ENCODE results near the gene LRRC15. TPM values are rescaled to one million over a fixed set of nuclear protein-coding genes. Genes with fewer than 3 reads are reported as not detected.

The LRRC15 gene
- total RNA-seq, 1 experiment from 2014 or later, result 0.08 TPM

DNA sequence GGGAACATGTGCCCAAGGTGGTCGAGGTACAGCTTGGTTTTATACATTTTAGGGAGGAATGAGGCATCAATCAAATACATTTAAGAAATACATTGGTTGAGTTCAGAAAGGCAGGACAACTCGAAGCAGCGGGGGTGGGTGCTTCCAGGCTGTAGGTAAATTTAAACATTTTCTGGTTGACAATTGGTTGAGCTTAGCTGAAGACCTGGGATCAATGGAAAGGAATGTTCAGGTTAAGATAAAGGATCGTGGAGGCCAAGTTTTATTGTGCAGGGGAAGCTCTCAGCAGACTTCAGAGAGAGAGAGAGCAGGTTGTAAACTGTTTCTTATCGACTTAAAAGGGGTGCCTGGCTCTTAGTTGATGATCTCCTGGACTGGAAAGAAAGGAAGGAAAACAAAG, 29.7 kb downstream of the LRRC15 start:
- H3K27ac ChIP-seq, result no peak overlapping the region
- H3K4me1 ChIP-seq, result 0 out of 2 replicates have a peak, but pooled peaks cover 2% of the 10 kb centered on the region
- no peaks in the 10 kb centered on the region for H3K9me3 ChIP-seq (replicated peaks)
- H3K27me3 ChIP-seq, result no peaks in the 10 kb centered on the region
- DNase-seq, result no peak
- no peaks in the 10 kb centered on the region for H3K36me3 ChIP-seq
- no peak overlapping the region for H3K4me3 ChIP-seq

DNA sequence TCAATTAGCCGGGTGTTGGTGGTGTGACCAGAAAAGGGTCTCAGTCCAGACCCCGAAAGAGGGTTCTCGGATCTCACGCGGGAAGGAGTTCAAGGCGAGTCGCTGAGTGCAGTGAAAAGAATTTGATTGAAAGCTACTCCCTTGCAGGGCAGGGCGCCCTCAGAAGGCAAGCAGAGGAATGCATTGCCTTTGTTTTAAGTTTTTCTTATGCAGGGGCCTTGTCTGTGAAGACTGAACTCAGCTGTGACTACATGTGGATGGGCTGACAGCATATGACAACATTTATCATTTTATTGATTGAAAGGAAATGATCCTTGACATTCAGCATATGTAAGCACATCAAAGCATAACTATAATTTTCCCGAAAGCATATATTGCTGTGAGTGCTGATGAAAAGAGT, 30.2 kb downstream of the LRRC15 start:
- H3K9me3 ChIP-seq (replicated peaks), result no peaks in the 10 kb centered on the region
- no peak overlapping the region for H3K27ac ChIP-seq
- H3K36me3 ChIP-seq, result no peaks in the 10 kb centered on the region
- DNase-seq, result no peak
- no peak overlapping the region for H3K4me3 ChIP-seq
- H3K4me1 ChIP-seq, result 0 out of 2 replicates have a peak, but pooled peaks cover 2% of the 10 kb centered on the region
- no peaks in the 10 kb centered on the region for H3K27me3 ChIP-seq

DNA sequence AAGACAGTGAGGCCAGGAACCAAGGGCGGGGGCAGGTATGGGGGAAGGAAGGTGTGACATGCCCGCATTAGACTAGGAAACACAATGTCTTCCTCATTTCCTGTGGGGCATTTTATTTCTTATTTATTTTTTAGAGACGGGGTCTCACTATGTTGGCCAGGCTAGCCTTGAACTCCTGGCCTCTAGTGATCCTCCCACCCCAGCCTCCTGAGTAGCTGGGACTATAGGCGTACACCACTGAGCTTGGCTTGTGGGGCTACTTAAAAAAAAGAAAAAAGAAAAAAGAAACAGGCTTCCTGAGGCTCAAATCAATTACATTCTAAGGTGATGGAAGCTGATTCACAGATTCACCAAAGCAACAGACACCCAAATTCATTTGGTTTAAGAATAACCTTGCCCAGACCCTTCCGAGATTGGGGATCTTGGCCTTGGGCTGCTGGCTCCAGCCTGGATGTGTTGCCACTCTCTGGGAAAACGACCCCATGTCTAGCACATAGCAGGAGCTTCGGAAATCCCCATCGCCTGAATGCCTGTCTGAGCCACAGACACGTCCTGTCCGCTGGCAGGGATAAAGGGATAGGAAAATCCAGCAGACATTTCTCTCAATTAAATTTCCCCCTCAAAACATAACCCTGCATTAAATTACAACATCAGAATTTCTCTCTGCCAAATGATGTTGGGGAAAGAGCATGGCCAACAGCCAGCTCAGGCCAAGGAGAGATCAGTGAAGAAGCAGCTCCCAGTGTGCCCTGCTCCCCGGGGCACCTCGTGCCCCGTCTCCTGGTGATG, 31.4 kb downstream of the LRRC15 start:
- DNase-seq, result no peak
- Histone ChIP-seq H3K27ac (no peak overlapping the region), H3K36me3 (no peaks in the 10 kb centered on the region), H3K4me3 (no peak overlapping the region), H3K27me3 (no peaks in the 10 kb centered on the region), H3K4me1 (no peaks in the 10 kb centered on the region), H3K9me3 (replicated peaks) (no peaks in the 10 kb centered on the region)

DNA sequence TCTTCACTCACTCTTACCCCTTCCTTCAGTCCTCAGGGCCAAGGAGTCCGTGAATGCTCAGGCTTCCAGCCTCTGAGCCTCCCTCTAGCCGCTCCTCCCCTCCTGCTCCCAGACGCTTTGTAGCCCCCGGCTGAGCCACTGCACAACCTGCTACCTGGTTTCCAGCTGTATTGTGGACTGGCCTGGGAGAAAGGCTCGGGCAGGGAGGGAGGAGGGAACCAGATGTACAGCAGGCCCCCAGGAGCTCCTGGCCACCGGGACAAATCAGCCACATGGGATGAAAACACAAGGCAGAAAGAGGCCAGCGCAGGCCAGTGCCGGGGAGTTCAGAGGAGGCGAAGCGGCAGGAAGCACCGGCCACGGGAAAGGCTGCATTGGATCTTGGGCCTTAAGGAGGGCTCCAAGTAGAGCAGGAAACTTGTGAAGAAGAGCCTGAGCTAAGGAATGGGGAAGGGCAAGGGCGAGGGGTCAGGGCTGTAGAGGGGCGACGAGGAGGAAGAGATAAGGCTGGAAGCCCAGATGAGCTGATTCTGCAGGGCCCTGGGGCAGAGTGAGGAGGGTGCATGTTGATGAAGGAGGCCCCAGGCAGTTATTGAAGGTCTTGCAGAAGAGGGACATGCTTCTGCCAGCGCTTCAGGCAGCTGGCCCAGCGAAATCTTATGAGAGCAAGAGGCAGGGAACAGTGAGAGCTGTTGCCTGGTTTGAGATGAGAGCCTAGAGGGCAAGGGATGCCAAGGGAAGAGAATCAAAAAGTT, 32.8 kb downstream of the LRRC15 start:
- no peak overlapping the region for H3K27ac ChIP-seq
- H3K36me3 ChIP-seq, result no peaks in the 10 kb centered on the region
- H3K27me3 ChIP-seq, result no peaks in the 10 kb centered on the region
- DNase-seq, result no peak
- H3K4me1 ChIP-seq, result no peaks in the 10 kb centered on the region
- no peaks in the 10 kb centered on the region for H3K9me3 ChIP-seq (replicated peaks)
- no peak overlapping the region for H3K4me3 ChIP-seq

DNA sequence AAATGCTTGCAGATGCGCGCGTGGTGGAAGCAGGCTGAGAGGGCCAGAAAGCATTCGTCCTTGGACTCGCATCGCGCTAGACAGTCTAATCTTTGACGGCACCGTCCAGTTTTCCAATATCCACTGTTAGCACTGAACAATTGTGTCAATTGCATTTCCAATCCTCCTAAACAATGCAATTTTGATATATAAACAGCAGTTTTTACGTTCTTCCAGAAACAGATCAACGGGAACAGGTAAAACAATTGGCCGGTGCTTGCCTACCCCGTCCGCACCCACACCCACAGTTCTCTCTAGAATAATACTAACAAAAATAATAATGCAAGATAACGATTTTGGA, 35.6 kb downstream of the LRRC15 start:
- Histone ChIP-seq H3K27ac (no peak overlapping the region), H3K9me3 (replicated peaks) (no peaks in the 10 kb centered on the region), H3K4me3 (no peak overlapping the region), H3K36me3 (no peaks in the 10 kb centered on the region), H3K4me1 (peaks cover 11% of the 10 kb centered on the region), H3K27me3 (no peaks in the 10 kb centered on the region)
- DNase-seq, result no peak

DNA sequence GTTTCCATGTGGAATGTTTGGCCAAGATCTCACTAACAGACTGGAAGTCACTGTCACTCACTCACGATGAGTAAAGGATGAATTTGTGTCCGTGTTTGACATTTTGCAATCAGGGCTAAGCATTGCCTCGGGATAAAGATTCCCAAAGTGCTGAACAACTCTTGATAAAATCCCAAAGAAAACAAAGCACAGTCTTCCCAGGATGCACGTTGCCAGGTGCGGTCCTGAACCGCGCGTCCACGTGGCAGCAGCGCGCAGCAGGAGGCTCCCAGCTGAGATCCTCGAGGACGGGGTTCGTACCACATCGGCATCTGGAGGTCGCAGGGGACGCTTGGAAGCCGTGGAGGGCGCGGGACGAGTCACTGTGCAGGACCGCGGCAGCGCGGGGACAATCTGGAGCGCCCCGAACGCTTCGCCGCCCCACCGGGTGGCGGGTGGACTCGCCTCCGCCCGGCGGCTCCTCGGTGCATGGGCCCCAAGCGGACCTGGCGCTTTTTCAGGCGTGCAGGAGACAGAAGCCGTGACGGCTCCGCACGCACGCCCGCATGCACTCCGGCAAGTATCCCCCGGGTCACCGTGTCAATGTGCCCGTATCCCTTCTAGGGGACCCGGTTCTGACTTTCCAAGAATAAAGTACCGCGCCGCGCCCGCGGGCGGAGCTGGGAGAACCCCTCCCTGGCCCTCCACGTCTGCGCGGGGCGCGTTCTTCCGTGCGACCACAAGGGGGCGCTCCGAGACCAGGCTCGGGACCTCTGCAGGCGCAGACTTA, 36.1 kb downstream of the LRRC15 start:
- H3K4me1 ChIP-seq, result peaks cover 11% of the 10 kb centered on the region
- H3K9me3 ChIP-seq (replicated peaks), result no peaks in the 10 kb centered on the region
- peak overlapping the region; percentile 49 for H3K4me3 ChIP-seq
- H3K27me3 ChIP-seq, result no peaks in the 10 kb centered on the region
- no peaks in the 10 kb centered on the region for H3K36me3 ChIP-seq
- DNase-seq, result peak; percentile 74 to 83
- no peak overlapping the region for H3K27ac ChIP-seq

DNA sequence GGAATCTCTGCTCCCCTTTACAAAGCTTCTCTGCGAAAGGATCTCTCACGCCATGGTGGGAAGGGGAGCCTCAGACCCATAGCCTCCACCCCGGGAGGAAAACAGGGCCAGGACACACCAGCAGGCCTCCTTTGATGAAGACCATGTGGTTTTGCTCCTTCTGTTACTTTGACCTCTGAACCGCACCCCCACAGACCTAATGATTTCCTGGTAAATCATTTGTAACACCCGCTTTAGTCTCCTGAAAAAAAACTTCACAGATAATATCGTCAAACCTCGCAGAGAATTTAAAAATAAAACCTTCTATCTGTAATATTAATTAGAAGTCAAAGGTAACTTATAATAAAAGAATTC, 36.7 kb downstream of the LRRC15 start:
- no peak for DNase-seq
- Histone ChIP-seq H3K9me3 (replicated peaks) (no peaks in the 10 kb centered on the region), H3K36me3 (no peaks in the 10 kb centered on the region), H3K4me3 (no peak overlapping the region), H3K27me3 (no peaks in the 10 kb centered on the region), H3K4me1 (peaks cover 11% of the 10 kb centered on the region), H3K27ac (no peak overlapping the region)

DNA sequence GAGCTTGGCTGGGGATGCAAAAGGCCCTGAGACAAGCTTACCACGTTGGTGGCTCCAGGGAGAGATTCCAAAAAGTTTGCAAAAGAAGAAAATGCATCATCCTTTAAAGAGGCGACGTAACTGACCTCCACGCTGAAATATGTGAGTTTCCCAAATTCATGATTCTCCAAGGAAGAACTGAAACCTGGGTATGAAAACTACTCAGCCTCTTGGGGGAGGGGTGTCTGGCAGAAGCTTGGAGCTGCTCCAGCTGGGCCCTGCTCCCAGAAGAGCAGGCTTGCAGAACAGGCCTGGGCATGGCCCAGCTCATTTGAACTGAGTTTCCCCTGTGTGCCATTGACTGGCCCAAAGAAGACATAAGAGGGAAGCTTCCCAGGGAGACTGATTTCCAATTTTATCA, 39.0 kb downstream of the LRRC15 start:
- peaks cover 11% of the 10 kb centered on the region for H3K4me1 ChIP-seq
- no peaks in the 10 kb centered on the region for H3K36me3 ChIP-seq
- no peak for DNase-seq
- no peaks in the 10 kb centered on the region for H3K27me3 ChIP-seq
- H3K9me3 ChIP-seq (replicated peaks), result no peaks in the 10 kb centered on the region
- no peak overlapping the region for H3K4me3 ChIP-seq
- no peak overlapping the region for H3K27ac ChIP-seq

DNA sequence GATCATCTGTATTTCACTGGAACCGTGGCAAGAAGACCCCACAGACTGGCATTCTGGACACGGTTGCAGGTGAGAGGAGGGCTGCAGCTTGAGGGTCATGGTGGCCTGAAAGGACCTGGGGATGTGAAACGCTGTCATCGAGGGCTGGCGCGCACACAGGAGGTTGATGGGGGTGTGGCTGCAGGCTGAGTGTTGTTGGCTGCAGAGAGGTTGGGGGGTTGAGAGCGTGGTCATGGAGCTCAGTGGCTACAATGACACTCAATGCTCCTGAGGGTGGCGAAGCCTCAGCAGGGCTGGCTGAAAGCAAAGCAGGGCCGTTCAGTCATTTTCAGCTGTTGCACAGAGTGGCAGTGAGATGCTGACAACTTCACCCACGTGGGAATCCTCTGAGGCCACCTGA, 39.4 kb downstream of the LRRC15 start:
- H3K36me3 ChIP-seq, result no peaks in the 10 kb centered on the region
- peaks cover 11% of the 10 kb centered on the region for H3K4me1 ChIP-seq
- no peak overlapping the region for H3K27ac ChIP-seq

DNA sequence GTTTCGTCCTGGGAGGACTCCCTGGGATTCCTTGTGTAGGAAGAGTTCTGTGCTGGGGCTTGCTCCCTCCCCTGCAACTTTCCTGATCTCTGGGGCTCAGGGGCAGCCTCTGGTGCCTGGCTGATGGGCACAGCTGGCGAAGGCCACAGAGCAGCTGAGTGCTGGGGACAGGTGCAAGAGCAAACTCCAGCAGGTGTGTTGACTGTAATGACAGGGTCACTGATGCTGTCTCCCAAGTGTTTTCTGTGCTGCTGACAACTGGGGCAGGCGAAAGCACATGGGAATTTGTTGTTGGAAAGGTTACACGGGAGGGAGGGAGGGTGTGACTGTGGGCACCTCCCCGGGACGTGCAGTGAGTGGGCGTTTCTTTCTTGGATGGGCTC, 40.0 kb downstream of the LRRC15 start:
- Histone ChIP-seq H3K27ac (peak overlapping the region; percentile 72), H3K4me1 (peaks cover 11% of the 10 kb centered on the region), H3K36me3 (no peaks in the 10 kb centered on the region), H3K4me3 (peak overlapping the region; percentile 55), H3K9me3 (replicated peaks) (no peaks in the 10 kb centered on the region), H3K27me3 (no peaks in the 10 kb centered on the region)
- peak; percentile 88 to 94 for DNase-seq

More for the DNA sequence above, 39.4 kb downstream of the LRRC15 start:
- no peak for DNase-seq
- Histone ChIP-seq H3K27me3 (no peaks in the 10 kb centered on the region), H3K9me3 (replicated peaks) (no peaks in the 10 kb centered on the region), H3K4me3 (no peak overlapping the region)

DNA sequence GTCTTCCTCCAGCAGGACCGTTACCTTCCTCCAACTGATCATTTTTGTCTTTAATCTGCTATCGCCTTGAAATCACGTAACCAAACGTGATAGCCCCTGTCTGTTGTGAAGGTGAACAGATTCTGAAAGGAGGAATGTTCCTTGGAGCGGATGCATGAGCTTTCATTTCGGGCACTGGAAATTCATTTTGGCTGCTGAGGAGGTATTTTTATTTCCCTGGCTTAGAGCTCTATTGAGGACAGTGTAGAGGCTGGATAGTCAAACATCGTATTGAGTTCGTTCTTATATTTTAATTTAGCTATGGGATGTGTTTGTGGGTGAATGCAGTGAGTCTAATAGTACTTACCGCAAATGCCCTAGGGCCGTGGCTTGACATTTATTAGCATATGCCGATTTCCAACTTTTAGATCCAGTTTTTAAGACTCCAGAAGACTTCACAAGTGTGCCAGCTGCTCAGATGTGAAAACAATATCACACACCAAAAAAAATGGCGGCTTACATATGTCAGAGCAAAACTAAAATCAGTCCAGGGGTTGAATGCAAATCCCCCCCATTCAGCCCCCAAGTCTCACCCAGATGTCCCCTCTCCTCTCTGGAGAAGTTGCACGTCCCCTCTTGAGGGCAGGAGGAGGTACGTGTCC, 40.5 kb downstream of the LRRC15 start:
- H3K4me1 ChIP-seq, result peaks cover 11% of the 10 kb centered on the region

DNA sequence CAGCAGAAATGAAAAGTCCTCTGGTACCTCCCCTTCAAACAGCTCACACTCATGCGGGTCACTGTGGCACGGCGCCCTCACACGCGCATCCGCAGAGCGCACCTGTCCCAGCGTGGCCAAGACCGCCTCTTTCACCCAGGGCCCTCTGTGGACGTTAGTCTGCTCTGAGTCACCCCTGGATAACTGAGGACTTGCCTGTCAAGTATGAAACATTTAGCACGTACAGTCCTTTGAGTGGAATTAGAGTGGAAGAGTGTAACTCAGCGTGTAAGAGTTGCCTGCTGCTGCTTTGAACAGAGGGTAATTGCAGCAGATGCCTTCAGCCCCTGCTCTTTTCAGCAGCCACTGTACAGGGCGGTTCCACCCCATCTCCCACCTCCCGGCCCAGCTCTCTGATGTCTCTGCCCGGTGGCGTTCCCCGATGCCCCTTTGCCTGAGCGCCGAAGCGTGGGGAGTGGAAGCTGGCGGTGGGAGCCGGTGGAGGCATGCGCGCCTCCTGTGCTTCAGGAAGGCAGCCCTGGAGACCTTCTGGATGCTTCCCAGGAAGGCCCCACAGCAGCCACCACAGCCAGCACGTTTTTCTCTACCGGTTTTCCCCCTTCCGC, 41.4 kb downstream of the LRRC15 start:
- Histone ChIP-seq H3K27ac (peak overlapping the region; percentile 72), H3K9me3 (replicated peaks) (no peaks in the 10 kb centered on the region), H3K4me1 (peaks cover 11% of the 10 kb centered on the region), H3K27me3 (no peaks in the 10 kb centered on the region), H3K4me3 (peak overlapping the region; percentile 55), H3K36me3 (no peaks in the 10 kb centered on the region)
- DNase-seq, result peak; percentile 48 to 63

More for the DNA sequence above, 40.5 kb downstream of the LRRC15 start:
- Histone ChIP-seq H3K4me3 (peak overlapping the region; percentile 55), H3K27ac (peak overlapping the region; percentile 72), H3K36me3 (no peaks in the 10 kb centered on the region), H3K9me3 (replicated peaks) (no peaks in the 10 kb centered on the region), H3K27me3 (no peaks in the 10 kb centered on the region)
- DNase-seq, result no peak

DNA sequence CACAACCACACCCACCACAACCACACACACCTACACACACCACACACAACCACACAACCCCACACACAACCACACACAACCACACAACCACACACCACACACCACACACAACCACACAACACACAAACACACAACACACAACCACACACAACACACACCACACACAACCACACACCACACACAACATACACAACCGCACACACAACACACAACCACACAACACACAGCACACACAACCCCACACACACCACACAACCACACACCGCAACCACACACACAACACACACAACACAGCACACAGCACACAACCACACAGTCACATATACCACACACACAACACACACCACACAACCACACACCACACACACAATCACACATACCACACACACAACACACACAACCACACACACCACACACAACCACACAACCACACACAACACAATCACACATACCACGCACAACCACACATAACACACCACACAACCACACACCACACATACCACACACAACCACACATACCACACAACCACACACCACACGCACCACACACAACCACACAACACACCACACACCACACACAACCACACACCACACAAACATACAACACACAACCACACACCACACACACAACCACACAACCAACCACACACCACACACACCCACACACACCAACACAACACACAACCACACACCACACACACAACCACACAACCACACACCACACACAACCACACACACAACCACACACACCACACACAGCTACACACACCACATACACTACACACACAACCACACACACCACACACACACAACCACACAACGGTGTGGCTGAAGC, 42.1 kb downstream of the LRRC15 start:
- DNase-seq, result no peak
- peaks cover 11% of the 10 kb centered on the region for H3K4me1 ChIP-seq

DNA sequence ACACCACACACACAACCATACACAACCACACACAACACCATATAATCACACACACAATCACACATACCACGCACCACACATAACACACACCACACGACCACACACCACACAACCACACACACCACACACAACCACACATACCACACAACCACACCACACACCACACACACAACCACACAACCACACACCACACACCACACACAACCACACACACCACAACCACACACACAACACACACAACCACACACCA, 42.6 kb downstream of the LRRC15 start:
- H3K27me3 ChIP-seq, result no peaks in the 10 kb centered on the region
- H3K4me3 ChIP-seq, result no peak overlapping the region
- no peaks in the 10 kb centered on the region for H3K9me3 ChIP-seq (replicated peaks)
- no peak for DNase-seq
- no peaks in the 10 kb centered on the region for H3K36me3 ChIP-seq
- peaks cover 11% of the 10 kb centered on the region for H3K4me1 ChIP-seq
- no peak overlapping the region for H3K27ac ChIP-seq

More for the DNA sequence above, 42.1 kb downstream of the LRRC15 start:
- no peaks in the 10 kb centered on the region for H3K36me3 ChIP-seq
- H3K4me3 ChIP-seq, result peak overlapping the region; percentile 55
- H3K27me3 ChIP-seq, result no peaks in the 10 kb centered on the region
- H3K27ac ChIP-seq, result no peak overlapping the region
- no peaks in the 10 kb centered on the region for H3K9me3 ChIP-seq (replicated peaks)
